Activated naive CD4-positive, alpha-beta T cell treated with anti-CD3 and anti-CD28 coated beads for 36 hours (primary cell): ENCODE data around the gene KRT7. TPM values are rescaled to one million over a fixed set of nuclear protein-coding genes. Genes with fewer than 3 reads are reported as not detected.
A peak's percentile ranks its signal among the peaks of the same experiment; 100 is the strongest.

ENCODE experiments used
- CTCF ChIA-PET: fragments of 350-600 bp; sonication (Branson Sonifier 250); formaldehyde crosslinking; loops from one replicate; lab custom pipeline; 2021; ENCODE audit warnings: antibody characterized with exemption; lab: Charles Lee
- DNase-seq: peaks from one replicate; pipeline ENCODE4 v3.0.0-alpha.2; 2020
- H3K27ac Mint-ChIP-seq: one replicate; pipeline ENCODE4 v1.8.0; 2021; ENCODE audit warnings: mild to moderate bottlenecking, mixed read lengths
- H3K27me3 Mint-ChIP-seq: one replicate; pipeline ENCODE4 v1.8.0; 2021; ENCODE audit warnings: low read depth, mixed read lengths
- H3K36me3 Mint-ChIP-seq: one replicate; pipeline ENCODE4 v1.8.0; 2021; ENCODE audit warnings: low read depth, mixed read lengths
- H3K4me1 Mint-ChIP-seq: one replicate; pipeline ENCODE4 v1.8.0; 2021; ENCODE audit warnings: low read depth, mixed read lengths
- H3K4me3 Mint-ChIP-seq: one replicate; pipeline ENCODE4 v1.8.0; 2021; ENCODE audit warnings: mild to moderate bottlenecking, moderate library complexity, mixed read lengths
- H3K9me3 Mint-ChIP-seq: one replicate; pipeline ENCODE4 v1.8.0; 2021; ENCODE audit warnings: mixed read lengths
- intact Hi-C: fragments of 100-400 bp; cut with micrococcal nuclease; formaldehyde crosslinking; loops from one replicate; pipeline ENCODE4 v1.15.1; 2023
- total RNA-seq, 2 experiments: library from RNA; stranded (reverse); gene quantifications; one replicate each; pipeline ENCODE4 v1.2.3, GENCODE V29; 2021

The KRT7 gene
- total RNA-seq, 2 experiments from 2014 or later: 1.9 to 3.4 TPM

DNA sequence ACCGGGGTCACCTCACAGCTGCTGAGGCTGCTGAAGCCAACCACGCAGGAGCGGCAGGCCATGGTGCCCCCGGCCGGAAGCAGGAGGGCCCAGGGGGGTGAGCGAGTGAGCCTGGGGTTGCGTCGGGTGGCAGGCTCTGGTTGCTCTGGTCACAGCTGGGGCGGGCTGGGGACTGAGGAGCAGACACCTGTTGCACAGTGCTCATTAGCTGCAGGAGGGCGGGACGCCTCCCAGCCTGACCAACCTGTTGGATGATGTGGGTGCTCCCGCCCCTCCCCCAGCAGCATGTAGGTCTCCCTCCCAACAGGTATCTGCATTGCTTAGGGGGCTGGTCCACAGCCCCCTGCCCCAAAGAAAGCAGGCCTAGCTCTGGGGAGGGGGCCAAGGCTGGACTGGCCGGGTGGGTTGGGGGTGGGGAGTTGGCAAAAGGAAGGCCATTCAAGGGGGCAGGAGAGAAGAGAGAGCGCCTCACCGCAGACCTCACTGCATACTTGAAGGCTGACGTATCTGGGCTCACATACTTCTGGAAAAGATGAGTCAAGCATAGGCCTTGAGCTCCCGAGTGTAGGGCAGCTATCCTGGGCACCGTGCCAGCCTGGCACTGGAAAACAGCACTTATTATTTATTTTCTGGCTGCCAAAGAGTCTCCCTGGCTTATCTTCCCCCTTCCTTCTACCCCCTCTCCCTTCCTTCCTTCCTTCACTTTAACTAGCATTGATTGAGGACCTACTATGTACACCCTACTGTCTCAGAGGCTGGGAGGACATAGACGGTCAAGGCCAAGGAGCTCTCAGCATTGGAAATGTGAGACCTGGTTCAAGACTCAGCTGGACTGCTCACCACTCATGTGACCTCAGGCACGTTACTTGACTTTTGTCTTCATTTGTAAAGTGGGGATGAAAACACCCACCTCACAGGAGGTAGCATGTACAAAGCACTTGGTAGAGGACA, 40.9 kb upstream of the KRT7 start, which contains the start of gene KRT80:
Gene KRT80 (minus strand): TSS at position 174 of the 951 bp plus-strand sequence. CDS start 112 bp downstream, at position 62.
- H3K9me3 Mint-ChIP-seq: no peaks in the 10 kb centered on the region
- H3K4me3 Mint-ChIP-seq: no peak within 1 kb of the TSS
- intact Hi-C loops: no loop called here
- H3K27ac Mint-ChIP-seq: no peak within 1 kb of the TSS
- H3K36me3 Mint-ChIP-seq: no peaks in the 10 kb centered on the region
- CTCF ChIA-PET: interaction anchor here (1.6 kb wide), 1 partner anchor 86 kb away, joined by 3 read pairs; no protein-coding TSS in a partner anchor
- H3K4me1 Mint-ChIP-seq: no peaks in the 10 kb centered on the region
- DNase-seq: peak; percentile 29
- no peaks in the 10 kb centered on the region for H3K27me3 Mint-ChIP-seq

DNA sequence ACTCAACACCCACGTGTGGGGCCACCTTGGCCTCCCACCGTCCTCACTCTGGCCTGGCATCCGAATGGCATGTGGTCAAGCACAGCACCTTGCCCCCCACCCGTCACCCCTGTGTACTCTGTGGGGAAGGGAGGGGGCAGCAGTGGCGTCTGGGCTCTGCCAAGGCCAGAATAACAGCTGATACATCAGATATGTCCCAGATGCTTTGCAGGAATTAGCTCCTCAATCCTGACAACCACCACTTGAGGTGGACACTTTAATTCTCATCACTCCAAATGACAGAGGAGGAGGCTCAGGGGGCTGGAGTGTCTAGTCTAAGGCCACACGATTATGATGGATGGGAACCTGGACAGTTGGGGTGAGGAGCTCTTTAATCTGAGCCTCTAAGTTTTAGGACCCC, 39.5 kb upstream of the KRT7 start:
- CTCF ChIA-PET: no interaction called here
- Mint-ChIP-seq H3K36me3 (no peaks in the 10 kb centered on the region), H3K9me3 (no peaks in the 10 kb centered on the region), H3K4me3 (no peak overlapping the region), H3K4me1 (no peaks in the 10 kb centered on the region), H3K27ac (no peak overlapping the region), H3K27me3 (no peaks in the 10 kb centered on the region)
- DNase-seq: no peak
- intact Hi-C loops: no loop called here

- Mint-ChIP-seq H3K27ac (no peak overlapping the region), H3K36me3 (no peaks in the 10 kb centered on the region), H3K4me1 (no peaks in the 10 kb centered on the region), H3K9me3 (no peaks in the 10 kb centered on the region), H3K4me3 (no peak overlapping the region), H3K27me3 (no peaks in the 10 kb centered on the region)
- CTCF ChIA-PET: no interaction called here
- DNase-seq: no peak
- intact Hi-C loops: no loop called here
Measured at GRCh38 chr12:52193991-52194390, 39.1 kb upstream of the KRT7 start.

DNA sequence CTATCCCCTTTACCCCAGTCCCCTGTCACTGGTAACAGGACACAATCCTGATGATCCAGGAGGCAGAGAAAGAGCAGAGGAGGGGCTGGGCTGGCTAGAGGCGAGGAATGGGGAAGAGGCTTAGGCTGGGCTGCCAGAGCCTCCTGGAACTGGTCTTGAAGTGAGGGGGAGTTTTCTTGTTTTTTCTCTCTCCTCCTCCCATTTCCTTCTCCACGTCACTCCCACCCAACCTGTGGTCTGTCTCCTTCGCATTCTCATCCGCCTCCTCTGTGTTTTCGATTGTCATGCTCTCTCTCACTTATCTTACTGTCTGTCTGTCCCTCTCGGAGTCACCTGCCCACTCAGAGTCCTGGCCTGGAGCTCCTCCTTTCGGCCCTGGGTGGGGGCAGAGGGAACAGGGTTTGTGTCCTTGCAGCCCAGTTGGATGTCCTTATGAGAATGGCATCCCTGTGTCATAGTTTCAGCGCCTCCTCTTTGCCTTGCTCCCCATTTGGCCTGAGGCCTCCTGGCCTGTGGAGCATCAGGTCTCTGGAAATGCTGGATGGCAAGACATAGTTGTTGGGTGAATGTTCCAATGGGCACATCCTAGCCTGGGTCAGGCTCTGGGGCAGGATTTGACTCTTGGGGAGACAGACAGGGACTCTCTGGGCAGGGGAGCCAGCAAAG, 37.8 kb upstream of the KRT7 start:
- intact Hi-C loops: no loop called here
- Mint-ChIP-seq H3K4me1 (no peaks in the 10 kb centered on the region), H3K9me3 (no peaks in the 10 kb centered on the region), H3K27ac (no peak overlapping the region), H3K4me3 (no peak overlapping the region), H3K36me3 (no peaks in the 10 kb centered on the region), H3K27me3 (no peaks in the 10 kb centered on the region)
- DNase-seq: no peak
- CTCF ChIA-PET: no interaction called here

DNA sequence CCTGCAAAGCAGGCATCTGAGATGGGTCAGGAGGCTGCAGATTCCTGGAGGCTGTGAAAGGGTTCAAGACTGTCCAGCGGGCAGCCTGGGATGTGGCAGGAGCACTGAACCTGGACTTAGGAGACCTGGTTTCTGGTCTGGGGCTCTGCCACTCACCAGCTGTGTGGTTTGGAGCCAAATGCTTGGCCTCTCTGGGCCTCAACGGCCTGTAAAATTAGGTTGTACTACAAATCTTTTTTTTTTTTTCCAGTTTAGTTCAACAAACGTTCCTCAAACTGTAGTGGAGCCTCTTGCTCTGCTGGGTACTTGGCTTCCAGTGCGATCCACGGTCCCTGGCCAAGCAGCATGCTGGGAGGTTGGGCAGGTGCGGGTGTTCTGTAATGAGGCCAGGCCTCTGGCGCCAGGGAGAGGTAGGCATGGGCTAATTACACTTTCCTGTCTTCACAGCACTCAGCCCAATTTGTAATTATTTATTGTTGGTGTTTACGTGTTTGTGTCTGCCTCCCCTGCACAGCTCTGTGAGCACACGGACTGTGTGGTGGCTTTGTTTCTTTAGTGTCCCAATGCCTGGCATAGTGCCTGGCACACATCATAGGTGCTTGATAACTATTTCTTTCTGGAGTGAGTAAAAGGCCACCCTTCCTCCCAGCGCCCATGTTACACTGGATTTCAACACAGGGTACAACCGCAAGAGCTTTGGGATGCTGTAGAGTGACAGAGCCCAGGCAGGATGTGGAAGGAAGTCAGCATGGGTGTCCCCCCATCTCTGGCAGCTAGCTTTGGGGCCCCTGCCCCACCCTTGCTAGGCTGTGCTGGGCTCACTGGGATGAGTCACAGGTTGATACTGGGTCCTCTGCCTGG, 35.4 kb upstream of the KRT7 start:
- Mint-ChIP-seq H3K9me3 (no peaks in the 10 kb centered on the region), H3K4me3 (no peak overlapping the region), H3K27me3 (peaks cover 2% of the 10 kb centered on the region), H3K36me3 (no peaks in the 10 kb centered on the region), H3K27ac (no peak overlapping the region), H3K4me1 (no peaks in the 10 kb centered on the region)
- no peak for DNase-seq
- CTCF ChIA-PET: interaction anchor here (0.6 kb wide), 1 partner anchor 376 kb away, joined by 3 read pairs; the partner anchor contains the start of gene KRT74
- intact Hi-C loops: no loop called here

- intact Hi-C loops: no loop called here
- Mint-ChIP-seq H3K27ac (no peak overlapping the region), H3K4me3 (no peak overlapping the region), H3K27me3 (peaks cover 7% of the 10 kb centered on the region), H3K36me3 (no peaks in the 10 kb centered on the region), H3K4me1 (peaks cover 6% of the 10 kb centered on the region), H3K9me3 (no peaks in the 10 kb centered on the region)
- CTCF ChIA-PET: interaction anchor here (0.6 kb wide), 1 partner anchor 375 kb away, joined by 3 read pairs; the partner anchor contains the start of gene KRT74
- DNase-seq: no peak
Measured at GRCh38 chr12:52198454-52199215, 34.4 kb upstream of the KRT7 start.

DNA sequence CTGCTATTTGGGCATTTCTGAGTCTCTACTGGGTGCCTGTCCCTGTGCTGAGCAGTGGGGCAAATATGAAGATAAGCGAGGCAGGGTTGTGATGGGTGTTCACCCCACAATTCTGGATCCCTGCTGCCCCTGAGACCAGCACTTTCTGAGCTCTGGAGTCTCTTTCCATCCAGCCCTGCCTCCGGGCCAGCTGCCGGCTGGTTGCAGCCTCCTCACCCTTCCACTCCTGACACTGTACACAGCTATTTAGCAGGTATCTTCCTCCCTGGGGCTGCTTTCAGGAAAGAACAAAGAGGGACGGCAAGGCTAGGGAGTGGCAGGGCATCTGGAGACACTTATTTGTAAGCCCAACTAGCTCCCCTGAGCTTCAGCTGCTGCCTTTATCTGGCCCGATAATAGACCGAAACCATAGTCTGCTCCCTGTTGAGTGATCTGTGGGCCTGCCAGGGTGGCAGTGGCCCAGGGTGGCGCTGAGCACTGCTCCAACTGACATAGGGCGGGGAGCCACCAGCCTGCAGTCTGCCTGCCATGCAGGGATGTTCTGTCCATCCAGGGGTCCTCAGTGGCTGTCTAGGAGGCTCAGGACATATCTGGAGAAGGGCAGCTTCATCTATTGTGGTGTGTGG, 33.6 kb upstream of the KRT7 start:
- Mint-ChIP-seq H3K27me3 (peaks cover 7% of the 10 kb centered on the region), H3K27ac (no peak overlapping the region), H3K4me1 (peaks cover 6% of the 10 kb centered on the region), H3K9me3 (no peaks in the 10 kb centered on the region), H3K36me3 (no peaks in the 10 kb centered on the region), H3K4me3 (no peak overlapping the region)
- no peak for DNase-seq
- CTCF ChIA-PET: no interaction called here
- intact Hi-C loops: no loop called here

GRCh38 chr12:52200086-52200780, 32.8 kb upstream of the KRT7 start:
- Mint-ChIP-seq H3K9me3 (no peaks in the 10 kb centered on the region), H3K27me3 (peaks cover 7% of the 10 kb centered on the region), H3K36me3 (no peaks in the 10 kb centered on the region), H3K4me3 (no peak overlapping the region), H3K27ac (no peak overlapping the region), H3K4me1 (peaks cover 6% of the 10 kb centered on the region)
- intact Hi-C loops: no loop called here
- DNase-seq: no peak
- CTCF ChIA-PET: interaction anchor here (2.0 kb wide), 1 partner anchor 79 kb away, joined by 5 read pairs; no protein-coding TSS in a partner anchor

DNA sequence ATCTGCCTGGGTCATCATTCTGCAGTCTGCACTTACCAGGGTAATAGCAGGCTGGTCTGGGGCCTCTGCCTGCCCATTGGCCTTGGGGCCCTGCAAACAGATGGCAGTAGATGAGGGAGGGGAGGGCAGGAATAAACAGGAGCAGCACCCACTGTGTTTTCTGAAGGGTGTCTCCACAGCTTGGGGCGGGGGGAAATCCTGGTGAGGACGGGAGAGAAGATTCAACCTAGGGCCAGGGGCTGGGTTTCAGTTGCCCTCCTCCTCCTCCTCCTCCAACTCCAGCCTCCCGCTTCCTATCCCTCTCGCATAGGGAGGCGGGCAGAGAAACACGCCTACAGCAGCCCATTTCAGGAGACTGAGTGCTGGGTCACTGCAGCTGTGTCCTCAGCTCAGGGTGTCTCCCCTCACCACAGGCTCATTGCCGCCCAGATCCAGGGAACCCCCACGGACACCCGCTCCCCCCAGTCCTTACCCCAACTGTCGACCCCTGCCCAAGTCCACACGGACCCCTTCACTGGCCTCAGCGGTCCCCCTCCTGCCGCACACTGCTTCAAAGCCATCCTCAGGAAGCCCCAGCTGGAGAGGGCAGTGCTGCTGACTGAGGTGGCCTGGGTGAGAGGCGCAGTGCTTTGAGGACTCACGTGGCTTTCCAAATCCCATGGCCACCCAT, 32.1 kb upstream of the KRT7 start:
- DNase-seq: no peak
- H3K36me3 Mint-ChIP-seq: no peaks in the 10 kb centered on the region
- H3K27me3 Mint-ChIP-seq: peaks cover 7% of the 10 kb centered on the region
- H3K4me1 Mint-ChIP-seq: peaks cover 6% of the 10 kb centered on the region
- no peak overlapping the region for H3K27ac Mint-ChIP-seq
- H3K4me3 Mint-ChIP-seq: no peak overlapping the region
- CTCF ChIA-PET: interaction anchor here (1.2 to 2.0 kb wide), 2 partner anchors 78 to 176 kb away, joined by 3 to 5 read pairs; no protein-coding TSS in a partner anchor
- no peaks in the 10 kb centered on the region for H3K9me3 Mint-ChIP-seq
- intact Hi-C loops: no loop called here

GRCh38 chr12:52201451-52201839, 31.6 kb upstream of the KRT7 start:
- no peak overlapping the region for H3K4me3 Mint-ChIP-seq
- no peak overlapping the region for H3K27ac Mint-ChIP-seq
- intact Hi-C loops: no loop called here
- CTCF ChIA-PET: interaction anchor here (1.2 to 2.0 kb wide), 2 partner anchors 78 to 176 kb away, joined by 3 to 5 read pairs; no protein-coding TSS in a partner anchor
- no peak for DNase-seq
- peaks cover 6% of the 10 kb centered on the region for H3K4me1 Mint-ChIP-seq
- H3K27me3 Mint-ChIP-seq: peaks cover 7% of the 10 kb centered on the region
- no peaks in the 10 kb centered on the region for H3K9me3 Mint-ChIP-seq
- no peaks in the 10 kb centered on the region for H3K36me3 Mint-ChIP-seq
